Stimulated activated naive CD8-positive, alpha-beta T cell treated with anti-CD3 and anti-CD28 coated beads, Interleukin-15, Interleukin-2, amounts not matched to agents 100 U/mL and 50 U/mL, for 24 hours (primary cell): ENCODE data around the gene SCUBE1.
"Not testable (repeated sequence)": the region's sequence is repeated elsewhere in the genome, so short reads cannot be mapped to it uniquely, and the experiment has no call there.

Experiments
- ATAC-seq: fragments of 150-1000 bp; cut with Tn5 transposase; one replicate; pipeline ENCODE4 v1.10.0; 2021
- DNase-seq: peaks from one replicate; pipeline ENCODE4 v3.0.0; 2021

Gene SCUBE1

GRCh38 chr22:43356881-43357280 is 13.7 kb upstream of the SCUBE1 start:
- DNase-seq (no peak), ATAC-seq (no peak)

GRCh38 chr22:43355688-43356087 is 12.5 kb upstream of the SCUBE1 start:
- not testable (repeated sequence) for ATAC-seq, DNase-seq

GRCh38 chr22:43351966-43352345 is 8.8 kb upstream of the SCUBE1 start:
- DNase-seq: no peak
- no peak for ATAC-seq

- ATAC-seq: no peak
Observed at GRCh38 chr22:43349636-43350035, 6.5 kb upstream of the SCUBE1 start.

GRCh38 chr22:43346521-43346929 is 3.4 kb upstream of the SCUBE1 start:
- peak; percentile 77 for DNase-seq
- peak; percentile 67 for ATAC-seq

More at GRCh38 chr22:43349636-43350035, 6.5 kb upstream of the SCUBE1 start:
- no peak for DNase-seq

- DNase-seq (no peak), ATAC-seq (peak; percentile 41)
Observed at GRCh38 chr22:43345761-43346301, 2.7 kb upstream of the SCUBE1 start.

GRCh38 chr22:43345356-43345755 is 2.2 kb upstream of the SCUBE1 start:
- ATAC-seq (no peak), DNase-seq (no peak)

- ATAC-seq (no peak), DNase-seq (no peak)
Observed at GRCh38 chr22:43344520-43344787, 1.3 kb upstream of the SCUBE1 start.

GRCh38 chr22:43343670-43344519 is 723 bp upstream of the SCUBE1 start:
- no peak for DNase-seq
- no peak for ATAC-seq

- DNase-seq: no peak
- ATAC-seq: no peak
Observed at GRCh38 chr22:43342347-43343261, 568 bp downstream of the SCUBE1 start.

- no peak for DNase-seq
- no peak for ATAC-seq
Observed at GRCh38 chr22:43341565-43341964, 1.6 kb downstream of the SCUBE1 start.

GRCh38 chr22:43338766-43339345 is 4.3 kb downstream of the SCUBE1 start:
- no peak for ATAC-seq
- no peak for DNase-seq

GRCh38 chr22:43337946-43338345 is 5.2 kb downstream of the SCUBE1 start:
- DNase-seq (no peak), ATAC-seq (no peak)

- ATAC-seq (no peak), DNase-seq (no peak)
Observed at GRCh38 chr22:43337385-43337784, 5.8 kb downstream of the SCUBE1 start.

GRCh38 chr22:43334378-43334777 is 8.8 kb downstream of the SCUBE1 start:
- DNase-seq (no peak), ATAC-seq (no peak)

GRCh38 chr22:43333978-43334377 is 9.2 kb downstream of the SCUBE1 start:
- ATAC-seq (no peak), DNase-seq (no peak)

GRCh38 chr22:43333156-43333555 is 10.0 kb downstream of the SCUBE1 start:
- ATAC-seq (no peak), DNase-seq (no peak)

- DNase-seq (no peak), ATAC-seq (no peak)
Observed at GRCh38 chr22:43331698-43332097, 11.5 kb downstream of the SCUBE1 start.

GRCh38 chr22:43331069-43331451 is 12.1 kb downstream of the SCUBE1 start:
- no peak for DNase-seq
- no peak for ATAC-seq

GRCh38 chr22:43330178-43331068 is 12.7 kb downstream of the SCUBE1 start:
- ATAC-seq (no peak), DNase-seq (no peak)

- DNase-seq: no peak
- ATAC-seq: no peak
Observed at GRCh38 chr22:43329061-43329460, 14.1 kb downstream of the SCUBE1 start.

- DNase-seq: no peak
- no peak for ATAC-seq
Observed at GRCh38 chr22:43327157-43327438, 16.1 kb downstream of the SCUBE1 start.
